NB4 (cell line): ENCODE results near the gene CPE.

Experiments used
- CTCF ChIP-seq: IDR thresholded peaks from one replicate; pipeline ENCODE4 v1.5.1; 2012; ENCODE audit warnings: low read depth, low read length
- MAX ChIP-seq: IDR thresholded peaks from 2 replicates; pipeline ENCODE4 v1.6.1; 2011; ENCODE audit warnings: low read depth, low read length
- MYC ChIP-seq: IDR thresholded peaks from 2 replicates; pipeline ENCODE4 v1.6.1; 2011; ENCODE audit warnings: low read depth, low read length
- POLR2A ChIP-seq: IDR thresholded peaks from 2 replicates; pipeline ENCODE4 v1.6.1; 2011; ENCODE audit warnings: mild to moderate bottlenecking; ENCODE audit not compliant: insufficient read length; ENCODE audit errors: extremely low read depth

- TF ChIP-seq CTCF, result no peak
- TF ChIP-seq POLR2A, result no peak
- no peak for TF ChIP-seq MAX
- TF ChIP-seq MYC, result no peak
These were observed 31.4 kb downstream of the CPE start for GRCh38 chr4:165410214-165410613.
